Right kidney (tissue), 9 donors: ENCODE measurements around the gene EXOSC9.
"Not testable (repeated sequence)": the region's sequence is repeated elsewhere in the genome, so short reads cannot be mapped to it uniquely, and the experiment has no call there.

ENCODE experiments used
- DNase-seq: peaks from one replicate; pipeline ENCODE4 v3.0.0-alpha.2; 2016
- long read RNA-seq, 8 donors: transcript quantifications; one replicate each; lab custom pipeline, GENCODE V29; 2026

The EXOSC9 gene, protein sequence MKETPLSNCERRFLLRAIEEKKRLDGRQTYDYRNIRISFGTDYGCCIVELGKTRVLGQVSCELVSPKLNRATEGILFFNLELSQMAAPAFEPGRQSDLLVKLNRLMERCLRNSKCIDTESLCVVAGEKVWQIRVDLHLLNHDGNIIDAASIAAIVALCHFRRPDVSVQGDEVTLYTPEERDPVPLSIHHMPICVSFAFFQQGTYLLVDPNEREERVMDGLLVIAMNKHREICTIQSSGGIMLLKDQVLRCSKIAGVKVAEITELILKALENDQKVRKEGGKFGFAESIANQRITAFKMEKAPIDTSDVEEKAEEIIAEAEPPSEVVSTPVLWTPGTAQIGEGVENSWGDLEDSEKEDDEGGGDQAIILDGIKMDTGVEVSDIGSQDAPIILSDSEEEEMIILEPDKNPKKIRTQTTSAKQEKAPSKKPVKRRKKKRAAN
- long read RNA-seq, donor 1, transcript EXOSC9-201 (12 exons, 1,481 nt): major isoform, 10 of 37 reads
- long read RNA-seq, donor 1, partial matches to known transcripts: 27 of 37 reads
- long read RNA-seq, donor 1, other reads (novel, unspliced or antisense): 0 of 37 reads
- long read RNA-seq, donor 2, partial matches to known transcripts: 0 of 3 reads
- long read RNA-seq, donor 2, other reads (novel, unspliced or antisense): 0 of 3 reads
- long read RNA-seq, donor 3, partial matches to known transcripts: 0 of 4 reads
- long read RNA-seq, donor 3, other reads (novel, unspliced or antisense): 0 of 4 reads
- long read RNA-seq, donor 4, partial matches to known transcripts: 7 of 11 reads
- long read RNA-seq, donor 4, other reads (novel, unspliced or antisense): 0 of 11 reads
- long read RNA-seq, donor 5, transcript EXOSC9-201 (12 exons, 1,481 nt): major isoform, 8 of 18 reads
- long read RNA-seq, donor 5, partial matches to known transcripts: 10 of 18 reads
- long read RNA-seq, donor 5, other reads (novel, unspliced or antisense): 0 of 18 reads
- long read RNA-seq, donor 6, partial matches to known transcripts: 0 of 2 reads
- long read RNA-seq, donor 6, other reads (novel, unspliced or antisense): 0 of 2 reads
- long read RNA-seq, donor 7, transcript EXOSC9-201 (12 exons, 1,481 nt): major isoform, 11 of 34 reads
- long read RNA-seq, donor 7, partial matches to known transcripts: 21 of 34 reads
- long read RNA-seq, donor 7, other reads (novel, unspliced or antisense): 0 of 34 reads
- long read RNA-seq, donor 8, partial matches to known transcripts: 30 of 48 reads
- long read RNA-seq, donor 8, other reads (novel, unspliced or antisense): 16 of 48 reads

DNA sequence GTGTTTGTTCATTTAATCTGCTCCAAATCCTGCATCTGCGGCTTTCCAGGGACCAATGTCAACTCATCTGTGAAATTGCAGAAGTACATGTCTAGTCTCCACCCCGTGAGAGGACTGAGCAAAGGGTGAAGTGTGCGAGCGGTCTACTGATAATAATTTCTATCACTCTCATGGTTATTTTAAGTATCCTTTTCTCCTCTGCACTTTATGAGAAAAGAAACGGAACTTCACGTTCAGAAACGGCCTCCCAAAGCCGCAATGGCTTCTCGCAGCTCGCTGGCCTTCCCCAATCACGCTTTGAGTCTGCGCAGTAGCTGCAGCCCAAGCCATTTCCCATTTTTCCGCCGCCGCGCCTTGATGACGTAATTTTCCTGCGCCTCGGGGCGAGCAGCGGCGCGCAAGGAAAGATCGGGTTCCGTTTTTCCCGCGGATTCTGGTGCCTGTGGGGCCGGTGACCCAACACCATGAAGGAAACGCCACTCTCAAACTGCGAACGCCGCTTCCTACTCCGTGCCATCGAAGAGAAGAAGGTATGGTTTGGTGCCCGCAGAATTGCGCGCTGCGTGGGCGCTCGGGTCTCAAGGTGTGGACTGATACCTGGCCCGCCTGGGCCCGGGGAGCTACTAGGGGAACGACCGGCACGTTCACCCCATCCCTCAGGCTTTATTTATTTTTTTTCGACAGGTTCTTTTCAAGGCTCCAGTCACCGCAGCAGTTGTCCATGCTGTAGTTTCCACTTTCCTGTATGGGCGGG lies at the start of gene EXOSC9:
TSS of gene EXOSC9 (plus strand) at position 363 of the 754 bp plus-strand sequence. CDS start at position 465, 102 bp downstream.
- peak; percentile 95 for DNase-seq

DNA sequence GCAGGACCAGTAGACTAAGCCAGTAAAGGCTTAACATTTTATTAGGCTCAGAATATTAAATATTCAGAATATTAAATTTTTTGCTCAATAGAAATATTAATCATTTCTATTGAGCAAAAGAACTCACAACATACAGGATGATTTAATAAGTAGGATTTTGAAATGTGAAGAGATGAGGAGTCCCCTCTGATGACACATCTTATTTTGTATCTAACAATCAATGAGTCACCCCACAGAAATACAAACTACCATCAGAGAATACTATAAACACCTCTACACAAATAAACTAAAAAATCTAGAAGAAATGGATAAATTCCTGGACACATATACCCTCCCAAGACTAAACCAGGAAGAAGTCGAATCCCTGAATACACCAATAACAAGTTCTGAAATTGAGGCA lies 49.0 kb upstream of the EXOSC9 start:
- not testable (repeated sequence) for DNase-seq

DNA sequence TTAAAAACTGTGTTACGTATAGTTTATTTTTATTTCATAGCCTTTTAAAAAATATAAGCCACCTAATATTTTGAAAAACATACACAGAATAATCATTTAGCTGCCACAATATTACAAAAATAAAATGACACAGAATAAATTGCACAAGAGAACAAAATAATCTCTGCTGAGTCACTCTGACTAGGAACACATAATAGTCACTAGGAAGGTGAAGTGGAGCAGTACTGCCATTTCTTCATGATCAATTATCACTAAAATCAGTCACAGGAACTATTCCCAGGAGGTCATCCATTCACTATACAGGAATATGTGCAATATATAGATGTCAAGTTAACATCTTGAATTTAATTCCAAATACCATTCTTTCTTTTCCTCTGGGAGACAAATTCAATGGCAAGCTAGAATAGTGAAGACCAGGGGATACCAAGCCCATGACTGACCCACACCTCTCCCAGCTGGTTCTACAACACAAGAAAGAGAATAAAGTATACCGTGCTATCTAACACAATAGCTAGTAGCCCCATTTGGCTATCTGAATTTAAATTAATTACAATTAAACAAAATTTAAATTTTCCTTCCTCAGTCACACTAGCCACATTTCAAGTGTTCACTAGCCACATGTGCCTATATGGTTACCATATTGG lies 42.1 kb upstream of the EXOSC9 start:
- no peak for DNase-seq

DNA sequence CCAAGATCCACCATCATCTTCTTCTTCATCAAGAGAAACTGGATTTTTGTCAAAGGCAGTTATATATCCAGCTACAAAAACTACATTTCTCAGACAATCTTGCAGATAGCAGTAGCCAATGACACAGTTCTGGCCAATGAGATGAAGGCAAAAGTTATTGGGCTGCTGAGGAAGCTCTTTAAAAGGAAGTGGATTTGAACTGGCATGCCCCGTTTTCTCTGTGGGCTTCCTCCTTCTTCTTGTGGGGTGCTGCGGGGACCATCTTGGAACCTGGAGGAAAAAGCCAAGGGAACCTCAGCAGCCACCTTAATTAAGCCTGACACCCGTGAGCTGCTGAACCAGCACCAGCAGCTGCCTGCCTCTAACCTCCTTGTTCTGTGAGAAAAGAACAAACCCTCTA lies 40.9 kb upstream of the EXOSC9 start:
- DNase-seq: no peak

DNA sequence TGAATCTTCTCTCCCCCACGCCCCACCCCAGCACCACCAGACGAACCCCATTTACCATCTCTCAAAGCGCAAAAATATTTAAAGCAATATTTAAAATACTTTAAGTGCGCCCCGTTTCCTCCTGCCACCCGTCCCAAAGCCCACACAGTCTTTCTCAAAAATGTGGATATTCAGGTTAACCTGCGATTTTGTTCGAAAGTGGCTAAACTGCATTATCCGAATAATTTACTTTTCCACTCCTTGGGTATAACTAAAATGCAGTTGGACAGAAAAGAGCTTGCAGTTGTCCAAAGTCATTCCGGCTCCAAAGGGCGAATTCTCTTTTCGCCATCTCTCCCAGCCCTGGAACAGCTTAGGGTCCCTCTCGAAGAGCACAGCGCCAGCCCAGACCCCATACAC lies 36.8 kb upstream of the EXOSC9 start:
- no peak for DNase-seq

DNA sequence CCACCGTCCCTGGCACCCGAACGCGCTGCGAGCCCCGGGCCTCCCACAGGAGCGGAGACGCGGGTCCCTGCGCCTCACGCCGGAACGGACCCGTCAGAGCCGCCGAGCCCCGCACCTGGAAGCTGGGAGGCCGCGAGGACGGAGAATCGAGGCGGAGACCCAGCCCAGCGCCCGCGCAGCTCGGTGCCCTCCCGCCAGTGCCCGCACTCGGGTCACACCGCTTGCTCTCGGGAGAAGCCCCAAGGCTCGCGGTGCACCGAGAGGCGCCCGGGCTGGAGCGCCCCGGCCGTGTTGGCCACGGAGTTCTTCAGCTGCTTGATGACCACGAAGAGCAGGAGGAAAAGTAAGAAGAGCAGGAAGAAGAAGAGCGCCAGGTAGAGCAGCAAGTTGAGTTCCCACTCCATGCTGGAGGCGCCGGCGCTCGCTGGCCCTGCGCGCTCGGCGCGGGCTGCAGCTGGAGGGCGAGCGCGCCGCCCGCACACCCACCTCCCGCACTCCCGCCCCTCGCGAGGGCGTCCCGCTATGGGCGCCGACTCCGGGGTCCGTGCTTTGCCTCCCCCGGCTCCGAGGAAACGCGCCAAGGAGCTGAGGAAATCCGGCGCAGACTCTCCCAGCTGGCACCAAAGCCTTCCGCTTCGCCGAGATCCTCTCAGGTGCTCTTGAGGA lies 36.3 kb upstream of the EXOSC9 start, which contains the start of gene SMIM43:
TSS of gene SMIM43 (minus strand) at position 463 of the 666 bp plus-strand sequence. CDS start at position 404, 59 bp downstream.
- peak; percentile 79 for DNase-seq

DNA sequence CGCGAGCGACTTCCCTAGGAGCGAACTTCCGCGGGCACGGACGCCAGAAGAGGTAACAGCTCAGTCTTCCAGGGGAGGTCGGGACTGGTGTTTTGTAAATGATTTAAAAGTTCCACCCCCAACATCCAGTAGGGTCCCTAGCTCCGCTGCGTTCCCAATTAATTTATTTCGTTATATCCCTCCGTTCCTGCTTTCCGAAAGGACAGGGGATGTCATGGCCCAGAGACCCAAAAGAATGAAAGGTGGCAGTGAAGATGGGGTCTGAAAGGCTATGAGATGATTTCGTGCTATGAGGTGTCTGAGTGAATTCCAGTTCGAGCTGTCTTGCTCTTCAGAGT lies 35.8 kb upstream of the EXOSC9 start:
- no peak for DNase-seq

DNA sequence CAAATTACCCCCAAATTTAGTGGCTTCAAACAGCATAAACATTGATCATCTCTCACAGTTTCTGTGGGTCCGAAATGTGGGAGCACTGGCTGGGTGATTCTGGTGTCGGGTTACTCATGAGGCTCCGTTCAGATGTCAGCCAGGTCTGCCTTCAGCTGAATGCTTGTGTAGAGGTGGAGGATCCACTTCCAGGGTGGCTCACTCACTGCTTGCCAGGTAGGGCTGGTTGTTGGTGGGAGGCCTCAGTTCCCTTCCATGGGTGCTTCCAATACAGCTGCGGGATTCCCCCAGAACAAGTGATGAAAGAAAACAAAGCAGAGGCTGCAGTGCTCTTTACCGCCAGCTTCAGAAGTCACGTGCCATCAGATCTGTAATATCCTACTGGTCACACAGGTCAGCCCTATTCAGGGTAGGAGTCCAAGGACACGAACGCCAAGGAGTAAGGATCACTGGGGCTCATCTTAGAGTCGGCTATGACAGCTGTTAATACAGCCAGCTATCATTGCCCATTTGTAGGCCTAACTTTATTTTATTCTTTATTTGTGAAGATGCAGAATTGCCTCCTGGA lies 35.1 kb upstream of the EXOSC9 start:
- DNase-seq: no peak

DNA sequence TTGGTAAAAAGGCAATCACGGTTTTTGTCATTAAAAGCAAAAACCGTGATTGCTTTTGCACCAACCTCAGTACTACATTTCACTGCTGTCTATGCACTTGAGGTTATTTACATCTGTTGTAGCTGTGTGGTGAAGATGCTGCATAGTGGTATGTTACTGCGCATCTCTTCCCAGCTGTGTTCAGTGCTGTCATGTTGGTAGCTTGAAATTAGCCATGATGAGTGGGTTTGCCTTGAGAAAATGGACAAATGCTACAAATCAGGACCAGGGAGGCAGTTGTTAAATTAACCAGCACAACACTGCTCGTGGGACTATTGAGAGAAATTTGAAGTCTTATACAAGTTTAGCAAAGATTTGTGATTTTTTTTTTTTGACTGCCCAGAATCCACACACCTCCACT lies 34.0 kb upstream of the EXOSC9 start:
- DNase-seq: no peak

DNA sequence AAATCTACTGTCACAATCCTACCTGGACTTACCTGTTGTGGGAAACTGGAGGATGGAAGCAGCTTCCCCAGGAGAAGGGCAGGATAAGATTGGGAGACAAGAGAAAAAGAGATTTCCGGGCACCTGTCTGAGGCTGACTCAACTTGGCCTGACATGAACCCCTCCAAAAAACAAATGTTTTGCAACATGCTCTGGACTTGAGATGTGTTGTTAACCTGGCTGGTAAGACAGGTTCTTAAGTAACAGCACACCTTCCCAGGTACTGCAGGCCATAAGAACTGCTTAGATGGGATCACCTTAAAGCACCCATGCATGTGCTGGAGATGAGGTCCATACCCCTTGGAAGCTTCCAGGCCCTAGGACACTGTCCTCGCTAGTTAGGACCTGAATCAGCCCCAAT lies 31.8 kb upstream of the EXOSC9 start:
- no peak for DNase-seq

DNA sequence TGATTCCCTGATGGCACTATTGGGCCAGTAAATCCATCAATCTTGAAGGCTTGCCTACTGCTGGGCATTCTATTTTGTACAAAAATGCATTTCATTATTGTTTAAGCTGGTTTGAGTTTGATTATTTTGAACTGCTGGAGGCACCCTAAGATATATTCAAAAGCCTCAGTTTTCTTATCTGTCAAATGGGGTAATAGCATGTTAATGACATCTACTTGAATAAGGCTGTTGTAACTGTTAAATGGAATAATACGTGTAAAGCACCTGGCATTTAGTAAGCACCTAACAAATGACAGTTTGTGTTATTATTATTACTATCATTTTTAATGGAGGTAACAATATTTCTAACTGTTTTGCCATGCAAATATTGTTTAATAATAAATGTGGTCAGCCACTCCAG lies 29.3 kb upstream of the EXOSC9 start:
- no peak for DNase-seq

DNA sequence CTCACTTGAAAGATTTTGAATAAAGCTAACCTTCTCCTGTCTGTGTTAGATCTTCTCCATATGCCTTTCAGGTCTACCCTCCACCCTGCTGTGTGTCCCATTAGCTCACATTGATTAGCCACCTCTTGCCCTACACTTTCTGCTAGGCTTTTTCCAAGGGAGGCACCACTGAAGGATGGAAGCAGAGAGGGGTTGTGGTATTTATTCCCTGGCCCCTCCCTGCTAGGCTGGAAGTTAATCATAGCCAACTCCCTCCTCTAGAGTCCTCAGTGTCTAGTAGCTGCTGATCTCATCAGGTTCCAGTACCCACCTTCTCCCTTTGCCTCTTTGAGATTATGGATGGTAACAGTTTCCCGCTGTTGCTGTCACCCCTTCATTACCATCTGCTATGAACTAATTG lies 27.2 kb upstream of the EXOSC9 start:
- no peak for DNase-seq

DNA sequence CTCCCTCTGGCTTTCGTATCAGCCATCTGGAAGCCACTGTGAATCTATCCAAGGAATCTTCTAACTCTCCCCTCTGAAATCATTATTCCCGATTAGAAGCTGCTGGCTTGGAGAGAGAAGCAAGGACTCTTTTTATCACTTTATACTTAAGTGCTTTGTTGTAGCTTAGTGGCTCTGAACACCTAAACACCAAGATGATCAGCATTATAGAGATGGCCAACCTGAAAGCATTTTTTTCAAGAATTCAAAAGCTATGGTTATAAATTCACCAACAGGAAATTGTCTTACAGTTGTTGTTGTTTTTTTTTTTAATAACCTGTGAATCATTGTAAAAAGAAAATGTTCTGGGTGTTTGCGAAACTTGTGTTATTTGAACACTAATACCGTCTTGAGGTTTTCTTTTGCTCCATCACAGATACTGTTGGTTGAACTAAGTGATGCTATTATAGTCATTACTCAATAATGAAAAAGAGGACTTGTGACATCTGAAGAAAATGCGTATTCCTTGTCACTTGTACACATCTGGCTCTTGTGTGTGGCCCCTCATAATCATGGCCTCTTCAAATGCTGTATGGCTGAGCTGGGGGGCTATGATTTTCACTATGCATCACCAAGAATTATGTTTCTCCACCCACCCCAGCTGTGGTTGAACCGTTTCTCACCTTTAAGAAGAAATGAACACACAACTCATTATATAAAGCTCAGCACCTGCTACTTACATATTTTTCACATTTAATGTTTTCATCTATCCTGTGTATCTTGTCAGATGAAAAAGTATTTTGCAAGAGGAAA lies 24.3 kb upstream of the EXOSC9 start:
- DNase-seq: no peak

DNA sequence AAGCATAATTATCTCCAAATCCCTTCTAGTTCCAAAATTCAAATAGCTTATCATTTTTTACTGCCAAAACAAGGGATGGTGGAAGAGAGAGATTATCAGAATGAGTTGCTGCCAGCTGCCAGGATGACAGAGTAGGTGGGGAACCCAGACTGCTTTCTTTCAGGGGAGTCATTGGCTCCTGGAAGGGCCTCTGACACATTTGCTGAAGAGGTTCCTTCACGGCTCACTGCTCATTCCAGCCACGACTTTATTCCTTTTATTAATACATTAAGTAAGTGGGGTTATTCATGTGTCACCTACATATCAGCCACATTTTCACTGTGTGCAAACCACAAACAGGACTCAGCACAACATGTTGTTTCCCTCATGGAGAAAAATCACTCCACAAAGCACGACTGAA lies 23.5 kb upstream of the EXOSC9 start:
- no peak for DNase-seq

DNA sequence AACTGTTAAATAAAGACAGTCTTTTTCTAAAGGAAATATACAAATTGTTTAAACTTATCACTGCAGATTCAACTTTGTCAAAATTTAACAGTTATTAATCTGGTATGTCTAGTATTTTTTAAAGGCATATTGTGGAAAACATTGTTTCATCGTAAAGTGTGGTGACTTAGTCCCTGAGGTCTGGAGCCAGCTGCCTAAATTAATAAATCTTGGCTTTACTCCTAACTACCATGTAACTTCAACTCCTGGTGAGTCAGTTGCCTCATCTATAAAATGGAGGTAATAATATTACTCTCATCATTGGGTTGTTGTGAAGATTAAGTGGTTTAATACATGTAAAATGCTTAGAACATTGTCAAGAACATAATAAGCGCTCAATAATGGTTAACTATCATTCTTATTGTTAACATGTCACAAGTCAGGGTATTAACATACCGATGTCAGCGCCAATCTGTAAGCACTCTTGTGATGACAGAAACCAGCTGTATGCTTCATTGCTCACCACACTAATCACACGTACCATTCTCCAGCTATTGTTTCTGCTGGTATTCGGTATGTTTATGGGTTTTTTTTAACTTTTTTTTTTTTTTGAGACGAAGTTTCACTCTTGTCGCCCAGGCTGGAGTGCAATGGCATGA lies 22.0 kb upstream of the EXOSC9 start:
- DNase-seq: no peak

DNA sequence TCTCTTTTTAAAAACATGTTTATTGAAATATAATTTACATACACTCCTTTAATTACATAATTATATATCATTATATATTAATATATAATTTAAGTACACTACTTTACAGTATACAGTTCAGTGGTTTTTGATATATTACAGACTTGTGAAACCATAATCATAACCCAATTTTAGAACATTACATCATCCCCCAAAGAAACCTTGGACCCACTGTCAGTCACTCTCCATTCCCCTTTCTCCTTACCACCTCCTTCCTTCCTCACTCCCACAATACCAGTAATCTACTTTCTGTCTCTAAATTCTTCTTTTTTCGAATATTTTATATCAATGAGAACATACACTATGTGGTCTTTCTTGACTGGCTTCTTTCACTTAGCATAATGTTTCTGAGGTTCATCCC lies 17.9 kb upstream of the EXOSC9 start:
- no peak for DNase-seq

DNA sequence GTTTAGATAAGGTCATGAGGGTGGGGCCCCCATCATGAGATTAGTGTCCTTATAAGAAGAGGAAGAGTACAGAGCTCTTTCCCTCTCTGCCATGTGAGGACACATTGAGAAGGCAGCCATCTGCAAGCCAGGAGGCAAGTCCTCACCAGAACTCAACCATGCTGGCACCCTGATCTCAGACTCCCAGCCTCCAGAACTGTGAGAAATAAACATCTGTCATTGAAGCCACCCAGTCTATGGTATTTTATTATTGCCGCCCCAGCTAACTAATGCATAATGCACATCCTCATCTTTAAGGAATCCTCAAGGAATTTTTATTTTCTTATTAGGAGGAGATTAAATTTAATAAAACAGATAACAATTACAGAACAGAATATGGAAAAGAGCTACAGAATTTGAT lies 16.7 kb upstream of the EXOSC9 start:
- no peak for DNase-seq

DNA sequence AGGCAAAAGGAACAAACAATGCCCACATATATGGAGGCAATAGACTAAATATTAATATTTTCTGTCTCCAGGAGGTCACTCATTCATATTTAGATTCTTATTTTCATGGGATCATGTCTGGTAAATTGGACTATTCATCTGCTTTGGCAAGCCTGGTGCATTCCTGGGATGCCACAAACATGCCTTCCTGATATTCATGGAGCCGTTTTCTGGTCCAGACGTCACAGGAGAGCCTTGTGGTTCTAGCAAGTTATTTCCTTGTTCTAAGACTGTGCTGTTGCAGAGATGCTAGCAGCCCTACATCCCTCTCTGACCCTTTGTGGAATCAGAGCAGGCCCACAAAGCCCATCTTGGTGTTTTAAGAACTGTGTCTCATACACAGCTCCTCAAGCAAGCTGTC lies 16.1 kb upstream of the EXOSC9 start:
- no peak for DNase-seq

DNA sequence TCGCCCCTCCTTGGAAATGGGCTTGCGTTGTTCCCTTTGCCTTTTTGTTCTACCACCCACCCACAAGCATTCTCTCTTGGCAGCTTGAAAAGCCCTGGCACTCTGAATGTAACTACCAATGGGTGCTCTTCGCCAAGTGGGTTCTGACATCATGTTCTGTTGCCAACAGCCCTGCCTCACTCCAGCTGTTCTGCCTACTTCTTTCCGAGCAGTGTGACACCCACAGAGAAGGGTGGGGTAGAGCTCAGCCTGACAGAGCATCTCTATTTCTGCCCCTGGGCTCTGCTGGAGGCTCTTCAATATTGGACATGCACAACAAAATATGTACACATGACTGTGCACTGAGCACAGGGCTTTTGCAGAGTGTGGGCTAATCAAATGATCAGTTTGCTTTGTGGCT lies 15.6 kb upstream of the EXOSC9 start:
- DNase-seq: no peak
